Common myeloid progenitor, CD34-positive (primary cell): ENCODE results near the gene PRR36.

ENCODE experiments used
- CTCF ChIA-PET: fragments of 350-600 bp; sonication (Branson Sonifier 250); formaldehyde crosslinking; loops from one replicate; lab custom pipeline; 2021; ENCODE audit warnings: antibody characterized with exemption; lab: Charles Lee
- POLR2A ChIA-PET: fragments of 350-600 bp; sonication (Branson Sonifier 250); formaldehyde crosslinking; loops from one replicate; lab custom pipeline; 2021; ENCODE audit warnings: antibody characterized with exemption; lab: Charles Lee
- DNase-seq, 3 donors: peaks; one replicate each; pipeline versions ENCODE4 v3.0.0 to v3.0.0-alpha.2; 2013
- H3K27ac ChIP-seq, 2 experiments: 1 replicate in 1 of 2; 2 replicates in 1 of 2; pipeline ENCODE4 v1.7.0; 2013; ENCODE audit warnings: inconsistent platforms in 2 of 2, low read length in 2 of 2, mild to moderate bottlenecking in 2 of 2, low read depth in 1 of 2, moderate library complexity in 1 of 2; ENCODE audit not compliant: severe bottlenecking in 2 of 2, insufficient read depth in 1 of 2, poor library complexity in 1 of 2
- H3K27me3 ChIP-seq, 5 experiments: replicated peaks in 2 of 5; 1 replicate in 3 of 5; 2 replicates in 2 of 5; pipeline versions ENCODE4 v1.6.1 to v1.7.0; 2013; ENCODE audit warnings: low read length in 4 of 5, mild to moderate bottlenecking in 2 of 5, moderate library complexity in 2 of 5, inconsistent platforms in 1 of 5; ENCODE audit not compliant: insufficient read depth in 5 of 5, control insufficient read depth in 4 of 5
- H3K36me3 ChIP-seq, 4 experiments: 1 replicate in 2 of 4; 2 replicates in 2 of 4; pipeline versions ENCODE4 v1.6.1 to v1.7.0; 2013; ENCODE audit warnings: low read length in 3 of 4, control low read depth in 1 of 4, mild to moderate bottlenecking in 1 of 4; ENCODE audit not compliant: control insufficient read depth in 4 of 4, insufficient read depth in 4 of 4
- H3K4me1 ChIP-seq, 4 experiments: 1 replicate in 3 of 4; 2 replicates in 1 of 4; pipeline versions ENCODE4 v1.6.1 to v1.7.1; 2013; ENCODE audit warnings: low read length in 3 of 4, mild to moderate bottlenecking in 3 of 4, control low read depth in 1 of 4, inconsistent platforms in 1 of 4, moderate library complexity in 1 of 4; ENCODE audit not compliant: control insufficient read depth in 4 of 4, insufficient read depth in 4 of 4; ENCODE audit errors: control extremely low read depth in 1 of 4
- H3K4me3 ChIP-seq, 7 experiments: 1 replicate in 4 of 7; 2 replicates in 3 of 7; pipeline versions ENCODE4 v1.5.1 to v1.7.0; 2013; ENCODE audit warnings: mild to moderate bottlenecking in 7 of 7, low read length in 6 of 7, moderate library complexity in 6 of 7, inconsistent platforms in 2 of 7, low read depth in 2 of 7, control low read depth in 1 of 7; ENCODE audit not compliant: insufficient read depth in 4 of 7, control insufficient read depth in 1 of 7; ENCODE audit errors: extremely low read depth in 1 of 7
- H3K9me3 ChIP-seq, 5 experiments: 1 replicate in 4 of 5; 2 replicates in 1 of 5; pipeline versions ENCODE4 v1.6.1 to v1.7.1; 2013; ENCODE audit warnings: low read length in 4 of 5, mild to moderate bottlenecking in 2 of 5, inconsistent platforms in 1 of 5, low read depth in 1 of 5, moderate library complexity in 1 of 5; ENCODE audit not compliant: control insufficient read depth in 4 of 5, insufficient read depth in 2 of 5; ENCODE audit errors: control extremely low read depth in 1 of 5
- WGBS: methylation state at CpG from one replicate; pipeline ENCODE4 v1.1.5; 2013; ENCODE audit not compliant: insufficient coverage; 5-methylcytosine and 5-hydroxymethylcytosine counted together

PRR36 gene

GRCh38 chr19:7916955-7917266 lies 42.7 kb upstream of the PRR36 start:
- Histone ChIP-seq H3K36me3 (peaks cover 2 to 12% (median 6%) of the 10 kb centered on the region in 4 experiments), H3K9me3 (no peaks in the 10 kb centered on the region), H3K4me3 (peak overlapping the region in 4 of 7 experiments; percentile 19 to 61 (median 56)), H3K27me3 (peaks cover 0 to 58% (median 15%) of the 10 kb centered on the region in 5 experiments), H3K4me1 (peaks cover 0 to 50% (median 47%) of the 10 kb centered on the region in 4 experiments), H3K27ac (no peak overlapping the region)
- ChIA-PET POLR2A (interaction anchor here (0.7 kb wide), 1 partner anchor 15 kb away, joined by 3 read pairs; no protein-coding TSS in a partner anchor), CTCF (interaction anchor here (0.9 to 2.9 kb wide), 6 partner anchors 11 to 64 kb away, joined by 3 to 20 read pairs (median 3); partner anchors contain the start of gene CTXN1)
- 4% methylated on average over 8 of the region's 12 CpGs for WGBS
- DNase-seq = no peak

GRCh38 chr19:7916103-7916954 lies 42.1 kb upstream of the PRR36 start:
- POLR2A ChIA-PET = interaction anchor here (0.7 to 0.8 kb wide), 2 partner anchors 15 to 28 kb away, joined by 3 to 5 read pairs; partner anchors contain the start of gene TIMM44
- CTCF ChIA-PET = interaction anchor here (0.6 to 2.9 kb wide), 7 partner anchors 8 to 341 kb away, joined by 3 to 20 read pairs (median 3); partner anchors contain the start of gene CTXN1

DNA sequence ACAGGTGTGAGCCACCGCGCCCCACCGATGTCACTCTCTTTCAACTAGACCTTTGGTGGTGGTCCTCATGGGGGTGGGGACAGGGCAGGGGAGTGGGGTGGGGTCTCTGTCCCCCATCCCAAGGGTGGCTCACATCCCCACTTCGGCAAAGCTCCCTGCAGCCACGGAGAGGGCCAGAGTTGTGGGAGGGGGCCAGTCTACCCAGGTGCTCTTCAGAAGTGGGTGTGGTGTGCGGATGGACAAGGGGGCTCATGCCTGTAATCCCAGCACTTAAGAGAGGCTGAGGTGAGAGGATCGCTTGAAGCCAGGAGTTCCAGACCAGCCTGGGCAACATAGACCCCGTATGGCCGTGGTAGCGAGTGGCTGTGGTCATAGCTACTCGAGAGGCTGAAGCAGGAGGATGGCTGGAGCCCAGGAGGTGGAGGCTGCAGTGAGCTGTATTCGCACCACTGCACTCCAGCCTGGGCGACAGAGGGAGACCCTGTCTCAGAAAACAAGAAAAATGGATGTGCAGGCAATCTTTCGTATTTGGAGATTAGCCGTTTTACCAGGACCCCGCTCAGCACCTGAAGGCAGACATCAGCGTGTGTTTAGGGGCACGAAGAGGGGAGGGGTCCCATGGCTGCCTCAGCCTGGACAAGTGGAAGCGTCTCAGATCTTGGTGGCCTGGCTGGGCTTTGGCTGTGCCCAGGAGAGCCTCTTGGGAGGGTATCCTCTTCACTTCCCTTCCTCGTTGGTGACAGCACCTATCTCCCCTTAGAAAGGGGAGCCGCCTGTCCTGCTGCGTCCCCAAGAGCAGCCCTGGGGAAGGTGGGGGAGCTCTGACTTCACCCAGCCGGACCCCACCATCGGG lies 41.3 kb upstream of the PRR36 start:
- ChIA-PET CTCF (interaction anchor here (0.6 to 2.0 kb wide), 4 partner anchors 9 to 342 kb away, joined by 3 to 7 read pairs (median 4); no protein-coding TSS in a partner anchor), POLR2A (interaction anchor here (0.8 kb wide), 1 partner anchor 28 kb away, joined by 5 read pairs; the partner anchor contains the start of gene TIMM44)
- H3K27me3 ChIP-seq = peaks cover 0 to 58% (median 15%) of the 10 kb centered on the region in 5 experiments
- no peaks in the 10 kb centered on the region for H3K9me3 ChIP-seq
- H3K27ac ChIP-seq = no peak overlapping the region
- peaks cover 0 to 40% (median 36%) of the 10 kb centered on the region in 4 experiments for H3K4me1 ChIP-seq
- H3K4me3 ChIP-seq = peak overlapping the region in 5 of 7 experiments; percentile 23 to 50 (median 37)
- DNase-seq = no peak
- 45% methylated on average over 20 of the region's 24 CpGs for WGBS
- H3K36me3 ChIP-seq = peaks cover 8 to 26% (median 19%) of the 10 kb centered on the region in 4 experiments

More at GRCh38 chr19:7916103-7916954, 42.1 kb upstream of the PRR36 start:
- peak overlapping the region in 5 of 7 experiments; percentile 23 to 56 (median 37) for H3K4me3 ChIP-seq
- DNase-seq = peak in 2 of 3 donors; percentile 40 to 57
- H3K27ac ChIP-seq = no peak overlapping the region
- under 1% methylated on average over 59 of the region's 104 CpGs for WGBS
- H3K4me1 ChIP-seq = peaks cover 0 to 45% (median 41%) of the 10 kb centered on the region in 4 experiments
- no peaks in the 10 kb centered on the region for H3K9me3 ChIP-seq
- H3K36me3 ChIP-seq = peaks cover 5 to 18% (median 11%) of the 10 kb centered on the region in 4 experiments
- H3K27me3 ChIP-seq = peaks cover 0 to 58% (median 15%) of the 10 kb centered on the region in 5 experiments

GRCh38 chr19:7914598-7915045 lies 40.4 kb upstream of the PRR36 start, which contains the start of gene TGFBR3L:
Gene TGFBR3L (plus strand): TSS chr19:7914830.
- DNase-seq = no peak
- POLR2A ChIA-PET = no interaction called here
- H3K4me1 ChIP-seq = peaks cover 0 to 35% (median 31%) of the 10 kb centered on the region in 4 experiments
- WGBS = 97% methylated on average over 7 of the region's 12 CpGs
- peaks cover 8 to 33% (median 27%) of the 10 kb centered on the region in 4 experiments for H3K36me3 ChIP-seq
- H3K9me3 ChIP-seq = no peaks in the 10 kb centered on the region
- peaks cover 0 to 56% (median 15%) of the 10 kb centered on the region in 5 experiments for H3K27me3 ChIP-seq
- no peak within 1 kb of the TSS for H3K27ac ChIP-seq
- no peak within 1 kb of the TSS for H3K4me3 ChIP-seq
- CTCF ChIA-PET = interaction anchor here (2.0 kb wide), 1 partner anchor 9 kb away, joined by 7 read pairs; no protein-coding TSS in a partner anchor

DNA sequence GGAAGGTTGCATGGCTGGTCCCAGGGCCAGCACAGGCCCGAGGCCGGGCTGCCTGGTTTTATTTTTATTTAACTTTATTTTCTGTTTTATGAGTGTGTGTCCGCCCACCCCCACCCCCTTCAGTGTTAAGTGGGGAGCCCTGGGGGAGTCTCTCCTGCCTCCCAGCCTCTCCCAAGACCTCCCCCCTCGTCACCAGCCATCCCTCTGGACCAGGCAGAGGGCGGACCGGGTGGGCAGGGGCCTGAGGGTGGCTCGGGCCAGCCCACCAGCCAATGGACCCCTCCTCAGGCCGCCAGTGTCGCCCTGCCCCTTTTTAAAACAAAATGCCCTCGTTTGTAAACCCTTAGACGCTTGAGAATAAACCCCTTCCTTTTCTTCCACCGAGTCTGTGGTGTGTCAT lies 39.9 kb upstream of the PRR36 start:
- CTCF ChIA-PET = no interaction called here
- Histone ChIP-seq H3K9me3 (no peaks in the 10 kb centered on the region), H3K27ac (no peak overlapping the region), H3K27me3 (peaks cover 0 to 50% (median 15%) of the 10 kb centered on the region in 5 experiments), H3K4me1 (peaks cover 0 to 30% (median 28%) of the 10 kb centered on the region in 4 experiments), H3K36me3 (peaks cover 8 to 38% (median 27%) of the 10 kb centered on the region in 4 experiments), H3K4me3 (no peak overlapping the region)
- 82% methylated on average over 5 of the region's 12 CpGs for WGBS
- DNase-seq = no peak
- POLR2A ChIA-PET = no interaction called here

DNA sequence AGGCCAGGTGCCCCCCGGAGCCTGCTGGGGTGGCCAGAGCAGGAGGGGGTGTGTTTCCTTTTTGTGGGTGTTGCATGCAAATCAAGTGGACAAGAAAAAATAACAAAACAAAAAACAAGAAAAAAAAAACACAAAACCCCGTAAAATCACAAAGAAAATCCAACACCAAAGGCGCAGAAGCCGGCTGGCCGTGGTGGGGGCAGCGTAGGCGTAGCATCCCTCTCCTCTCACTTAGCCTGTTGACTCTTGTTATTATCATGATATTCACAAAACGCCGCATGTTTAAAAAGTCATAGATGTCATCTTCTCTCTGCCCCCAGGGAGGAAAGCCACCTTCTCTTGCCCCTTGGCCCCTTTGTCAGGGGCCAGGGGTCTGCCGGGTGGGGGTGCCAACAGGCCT lies 39.5 kb upstream of the PRR36 start:
- Histone ChIP-seq H3K27ac (no peak overlapping the region), H3K27me3 (peaks cover 0 to 46% (median 13%) of the 10 kb centered on the region in 5 experiments), H3K4me1 (peaks cover 0 to 29% (median 26%) of the 10 kb centered on the region in 4 experiments), H3K36me3 (peaks cover 8 to 38% (median 28%) of the 10 kb centered on the region in 4 experiments), H3K9me3 (no peaks in the 10 kb centered on the region), H3K4me3 (no peak overlapping the region)
- ChIA-PET CTCF (interaction anchor here (3.4 kb wide), 1 partner anchor 45 kb away, joined by 12 read pairs; no protein-coding TSS in a partner anchor), POLR2A (no interaction called here)
- 100% methylated on average over 8 of the region's 10 CpGs for WGBS
- DNase-seq = no peak
